Measurements from ENCODE around the gene SMNDC1. TPM values are rescaled to one million over a fixed set of nuclear protein-coding genes. Genes with fewer than 3 reads are reported as not detected.
"Not testable (repeated sequence)": the region's sequence is repeated elsewhere in the genome, so short reads cannot be mapped to it uniquely, and the experiment has no call there.

The SMNDC1 gene
- total and polyA plus RNA-seq, 2 experiments from 2014 or later: 13.5 to 24.9 TPM

DNA sequence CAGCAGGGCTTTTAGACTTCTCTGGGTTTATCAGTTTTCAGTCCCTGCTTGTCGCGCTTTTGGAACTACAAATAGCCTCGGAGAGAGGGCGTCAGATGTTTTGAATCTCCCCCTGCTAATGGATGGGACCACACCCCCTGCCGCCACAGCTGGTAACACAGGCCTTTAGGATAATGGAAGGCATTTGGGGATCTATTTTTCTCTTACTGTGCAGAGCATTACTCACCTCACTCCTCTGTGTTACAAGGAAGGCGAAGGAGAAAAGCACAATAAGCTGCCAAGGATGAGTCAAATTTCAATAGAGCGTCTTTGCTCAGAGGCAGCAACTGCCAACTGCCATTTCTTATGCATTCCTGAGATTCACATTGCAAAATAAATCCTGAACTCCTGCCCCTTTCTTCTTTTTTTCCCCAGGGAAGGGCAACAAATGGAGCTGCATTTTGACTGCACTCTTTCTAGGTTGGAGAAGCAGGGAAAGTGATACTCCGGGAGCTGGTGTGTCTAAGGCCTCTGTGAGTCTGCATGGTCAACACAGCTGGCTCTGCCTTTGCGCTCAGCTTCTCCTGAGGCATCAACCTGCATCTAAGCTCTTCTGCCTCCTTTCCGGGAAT, 31.5 kb upstream of the SMNDC1 start:
- Histone ChIP-seq H3K27ac (peak overlapping the region; percentile 22), H3K27me3 (no peaks in the 10 kb centered on the region), H3K36me3 (no peaks in the 10 kb centered on the region), H3K4me1 (ENCODE audit: low read depth) (peaks cover 14% of the 10 kb centered on the region), H3K4me3 (no peak overlapping the region), H3K9me3 (ENCODE audit: low read depth) (no peaks in the 10 kb centered on the region)
- peak; percentile 49 to 96 for DNase-seq (ENCODE audit: low read depth in 1 of 2, low spot score in 1 of 2)
- TF ChIP-seq, protein P1, sequence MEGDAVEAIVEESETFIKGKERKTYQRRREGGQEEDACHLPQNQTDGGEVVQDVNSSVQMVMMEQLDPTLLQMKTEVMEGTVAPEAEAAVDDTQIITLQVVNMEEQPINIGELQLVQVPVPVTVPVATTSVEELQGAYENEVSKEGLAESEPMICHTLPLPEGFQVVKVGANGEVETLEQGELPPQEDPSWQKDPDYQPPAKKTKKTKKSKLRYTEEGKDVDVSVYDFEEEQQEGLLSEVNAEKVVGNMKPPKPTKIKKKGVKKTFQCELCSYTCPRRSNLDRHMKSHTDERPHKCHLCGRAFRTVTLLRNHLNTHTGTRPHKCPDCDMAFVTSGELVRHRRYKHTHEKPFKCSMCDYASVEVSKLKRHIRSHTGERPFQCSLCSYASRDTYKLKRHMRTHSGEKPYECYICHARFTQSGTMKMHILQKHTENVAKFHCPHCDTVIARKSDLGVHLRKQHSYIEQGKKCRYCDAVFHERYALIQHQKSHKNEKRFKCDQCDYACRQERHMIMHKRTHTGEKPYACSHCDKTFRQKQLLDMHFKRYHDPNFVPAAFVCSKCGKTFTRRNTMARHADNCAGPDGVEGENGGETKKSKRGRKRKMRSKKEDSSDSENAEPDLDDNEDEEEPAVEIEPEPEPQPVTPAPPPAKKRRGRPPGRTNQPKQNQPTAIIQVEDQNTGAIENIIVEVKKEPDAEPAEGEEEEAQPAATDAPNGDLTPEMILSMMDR (IDR thresholded peaks at IDR 0.05; ENCODE audit: low read depth, low read length): peak; percentile 20

DNA sequence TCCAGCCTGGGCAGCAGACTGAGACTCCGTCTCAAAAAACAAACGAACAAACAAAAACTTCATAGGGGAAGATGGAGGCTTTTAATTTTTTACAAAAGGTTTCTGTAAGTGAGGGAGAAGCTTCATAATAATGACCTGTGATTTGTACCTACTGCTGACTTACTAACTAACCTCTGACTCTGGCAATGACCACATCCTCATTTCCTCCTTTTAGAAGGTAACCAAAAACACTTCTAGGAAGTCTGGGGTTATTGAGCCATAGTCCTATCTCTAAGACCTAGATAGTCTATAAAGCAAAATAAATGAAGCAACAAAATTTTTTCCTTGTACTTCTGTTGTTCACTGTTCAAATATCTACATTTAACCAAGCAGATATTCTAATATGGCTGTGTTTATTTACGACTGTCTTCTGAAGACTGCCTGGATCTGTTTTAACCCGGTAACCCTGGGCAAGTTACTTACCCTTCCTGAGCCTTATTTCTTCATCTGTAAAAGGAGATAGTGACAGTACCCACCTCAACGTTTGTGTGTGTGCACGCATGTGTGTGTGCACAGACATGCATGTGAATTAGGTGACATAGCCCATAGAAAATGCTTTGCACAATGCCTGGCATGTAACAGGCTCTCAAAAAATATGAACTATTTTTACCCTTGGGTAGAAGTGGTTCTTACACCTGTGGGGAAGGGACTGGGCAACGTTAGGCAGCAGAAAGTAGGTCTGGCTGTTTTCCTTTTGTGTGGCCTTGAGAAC, 30.8 kb upstream of the SMNDC1 start:
- Histone ChIP-seq H3K4me1 (ENCODE audit: low read depth) (peaks cover 14% of the 10 kb centered on the region), H3K4me3 (no peak overlapping the region), H3K9me3 (ENCODE audit: low read depth) (no peaks in the 10 kb centered on the region), H3K27me3 (no peaks in the 10 kb centered on the region), H3K27ac (peak overlapping the region; percentile 22), H3K36me3 (no peaks in the 10 kb centered on the region)
- no peak for DNase-seq (ENCODE audit: low read depth in 1 of 2, low spot score in 1 of 2)
- TF ChIP-seq, protein P1 (IDR thresholded peaks at IDR 0.05; ENCODE audit: low read depth, low read length): no peak

DNA sequence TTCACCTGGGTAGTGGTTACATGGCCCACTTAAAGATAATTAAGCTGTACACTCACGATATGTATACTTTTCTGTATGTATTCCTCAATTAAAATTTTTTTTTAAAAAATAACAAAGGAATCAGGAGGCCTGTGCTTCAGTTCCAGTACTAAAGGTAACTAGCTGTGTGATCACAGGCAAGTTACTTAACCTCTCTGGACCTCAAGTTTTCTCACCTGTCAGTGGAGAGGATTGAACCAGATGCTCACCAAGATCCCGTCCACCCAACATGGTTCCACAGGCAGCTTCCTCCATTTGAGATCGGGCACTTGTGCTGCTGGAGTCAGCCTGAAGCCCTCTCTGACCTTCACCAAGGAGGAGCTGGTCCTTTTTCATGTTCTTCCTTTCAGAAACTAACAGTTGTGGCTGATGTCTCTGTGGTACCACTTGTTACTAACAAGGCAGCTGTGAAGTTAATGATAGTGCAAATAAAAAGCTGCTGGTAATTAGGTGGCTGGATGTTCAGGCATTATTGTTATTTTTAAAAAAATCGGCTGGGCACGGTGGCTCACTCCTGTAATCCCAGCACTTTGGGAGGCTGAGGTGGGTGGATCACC, 29.4 kb upstream of the SMNDC1 start:
- no peaks in the 10 kb centered on the region for H3K36me3 ChIP-seq
- peaks cover 14% of the 10 kb centered on the region for H3K4me1 ChIP-seq (ENCODE audit: low read depth)
- TF ChIP-seq, protein P1 (IDR thresholded peaks at IDR 0.05; ENCODE audit: low read depth, low read length): no peak
- H3K4me3 ChIP-seq: no peak overlapping the region
- no peak for DNase-seq (ENCODE audit: low read depth in 1 of 2, low spot score in 1 of 2)
- H3K9me3 ChIP-seq (ENCODE audit: low read depth): no peaks in the 10 kb centered on the region
- H3K27ac ChIP-seq: no peak overlapping the region
- H3K27me3 ChIP-seq: no peaks in the 10 kb centered on the region

DNA sequence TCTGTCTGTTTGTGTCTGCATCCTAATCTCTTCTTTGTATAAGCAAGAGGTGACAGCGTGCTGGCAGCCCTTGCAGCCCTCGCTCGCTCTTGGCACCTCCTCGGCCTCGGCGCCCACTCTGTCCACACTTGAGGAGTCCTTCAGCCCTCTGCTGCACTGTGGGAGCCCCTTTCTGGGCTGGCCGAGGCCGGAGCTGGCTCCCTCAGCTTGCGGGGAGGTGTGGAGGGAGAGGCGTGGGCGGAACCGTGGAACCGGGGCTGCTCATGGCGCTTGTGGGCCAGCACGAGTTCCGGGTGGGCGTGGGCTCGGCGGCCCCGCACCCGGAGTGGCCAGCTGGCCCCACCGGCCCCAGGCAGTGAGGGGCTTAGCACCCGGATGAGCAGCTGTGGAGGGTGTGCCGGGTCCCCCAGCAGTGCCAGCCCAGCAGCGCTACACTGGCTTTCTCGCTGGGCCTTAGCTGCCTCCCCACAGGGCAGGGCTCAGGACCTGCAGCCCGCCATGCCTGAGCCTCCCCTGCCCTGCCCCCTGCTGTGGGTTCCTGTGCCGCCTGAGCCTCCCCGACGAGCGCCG, 26.6 kb upstream of the SMNDC1 start:
- not testable (repeated sequence) for H3K36me3 ChIP-seq; H3K4me1 ChIP-seq (ENCODE audit: low read depth); DNase-seq (ENCODE audit: low read depth in 1 of 2, low spot score in 1 of 2); H3K4me3 ChIP-seq; H3K27me3 ChIP-seq; H3K27ac ChIP-seq; H3K9me3 ChIP-seq (ENCODE audit: low read depth)

DNA sequence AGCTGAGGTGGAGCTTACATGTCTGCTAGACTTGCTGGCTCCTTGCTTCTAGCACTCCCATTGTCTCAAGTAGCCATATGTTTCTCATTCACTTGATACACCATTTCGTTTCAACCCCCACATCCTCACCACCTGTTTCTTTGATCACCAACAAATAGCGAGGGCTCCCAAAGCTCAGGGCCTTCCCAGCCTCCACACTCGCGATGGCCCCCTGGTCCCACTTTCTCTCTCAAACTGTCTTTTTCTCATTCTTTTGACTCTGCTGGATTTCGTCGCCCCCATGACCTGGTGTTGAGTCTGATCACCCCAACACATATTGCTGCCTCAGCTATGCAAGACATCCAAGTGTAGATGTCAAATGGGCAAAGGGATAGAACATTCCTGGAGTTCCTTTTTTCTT, 26.0 kb upstream of the SMNDC1 start:
- Histone ChIP-seq H3K27me3 (no peaks in the 10 kb centered on the region), H3K9me3 (ENCODE audit: low read depth) (no peaks in the 10 kb centered on the region), H3K4me3 (no peak overlapping the region), H3K4me1 (ENCODE audit: low read depth) (peaks cover 3% of the 10 kb centered on the region), H3K36me3 (no peaks in the 10 kb centered on the region), H3K27ac (no peak overlapping the region)
- DNase-seq (ENCODE audit: low read depth in 1 of 2, low spot score in 1 of 2): no peak
- TF ChIP-seq, protein P1 (IDR thresholded peaks at IDR 0.05; ENCODE audit: low read depth, low read length): no peak
